Anterior cingulate cortex (tissue), 58 donors: Measurements from ENCODE around the gene RPS6KL1.

Experiments used
- DNase-seq, 58 donors: peaks; one replicate each; lab custom pipeline; 2025; lab: John Stamatoyannopoulos, UW

RPS6KL1 gene

DNA sequence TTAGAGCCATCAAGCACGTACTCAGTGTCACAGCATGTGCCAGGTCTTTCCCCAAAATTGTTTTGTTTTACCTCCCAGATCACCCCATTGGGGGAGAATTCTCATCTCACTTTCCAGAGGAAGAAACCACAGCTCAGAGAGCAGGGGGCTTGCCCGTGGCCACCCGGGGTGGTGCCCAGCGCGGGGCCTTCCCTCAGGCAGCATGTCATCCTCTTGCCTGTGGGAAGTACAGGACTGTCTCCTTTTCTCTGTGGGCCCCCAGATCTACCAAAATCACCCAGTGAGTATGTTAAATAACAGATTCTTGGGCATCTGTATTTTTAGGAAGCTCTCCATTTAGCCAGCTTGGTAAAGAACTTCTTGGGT, 5.9 kb downstream of the RPS6KL1 start:
- DNase-seq, result no peak

- no peak for DNase-seq
Measured at GRCh38 chr14:74915826-74916225, 7.2 kb downstream of the RPS6KL1 start.

GRCh38 chr14:74915426-74915825, 7.6 kb downstream of the RPS6KL1 start:
- DNase-seq, result no peak

- peak in 46 of 58 donors; percentile 13 to 75 (median 40) for DNase-seq
Measured at GRCh38 chr14:74913986-74914573, 9.0 kb downstream of the RPS6KL1 start.

DNA sequence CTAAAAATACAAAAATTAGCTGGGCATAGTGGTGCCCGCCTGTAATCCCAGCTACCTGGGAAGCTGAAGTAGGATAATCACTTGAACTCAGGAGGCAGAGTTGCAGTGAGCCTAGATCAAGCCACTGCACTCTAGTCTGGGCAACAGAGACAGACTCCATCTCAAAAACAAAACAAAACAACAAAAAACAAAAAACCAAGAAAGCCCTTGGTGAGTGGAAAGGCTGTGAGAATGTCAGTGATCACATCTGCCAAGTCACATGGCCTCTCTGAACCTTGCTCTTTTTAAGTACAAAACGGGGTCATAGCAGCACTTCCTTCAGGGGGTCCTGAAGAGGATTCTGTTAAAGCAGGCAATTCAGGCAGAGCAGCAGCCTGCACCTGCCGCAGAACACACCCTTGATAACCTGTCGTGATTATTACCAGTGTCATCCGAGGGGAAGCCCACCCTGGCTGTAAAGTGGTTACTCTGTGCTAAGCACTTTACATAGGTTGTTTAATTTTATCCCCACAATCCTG, 9.6 kb downstream of the RPS6KL1 start:
- no peak for DNase-seq

- no peak for DNase-seq
Measured at GRCh38 chr14:74912801-74913200, 10.3 kb downstream of the RPS6KL1 start.

GRCh38 chr14:74912111-74912510, 10.9 kb downstream of the RPS6KL1 start:
- DNase-seq, result no peak

GRCh38 chr14:74911704-74912103, 11.4 kb downstream of the RPS6KL1 start:
- no peak for DNase-seq

GRCh38 chr14:74911221-74911620, 11.8 kb downstream of the RPS6KL1 start:
- DNase-seq, result no peak

DNA sequence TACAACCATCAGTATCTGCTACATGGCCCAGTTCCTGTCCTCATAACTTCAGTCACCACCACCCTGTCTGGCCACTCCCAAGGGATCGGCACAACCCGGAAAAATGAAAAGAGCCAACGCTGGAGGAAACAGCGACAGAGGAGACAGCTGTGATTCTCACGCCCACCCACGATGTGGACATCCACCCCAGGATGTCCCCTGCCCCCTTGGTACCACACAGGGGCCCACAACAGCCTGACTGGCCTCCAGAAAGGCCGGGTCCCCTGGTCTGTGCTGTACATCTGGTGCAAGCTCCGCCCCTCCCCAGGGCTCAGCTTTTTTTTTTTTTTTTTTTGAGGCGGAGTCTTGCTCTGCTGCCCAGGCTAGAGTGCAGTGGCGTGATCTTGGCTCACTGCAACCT, 12.5 kb downstream of the RPS6KL1 start:
- DNase-seq, result no peak

DNA sequence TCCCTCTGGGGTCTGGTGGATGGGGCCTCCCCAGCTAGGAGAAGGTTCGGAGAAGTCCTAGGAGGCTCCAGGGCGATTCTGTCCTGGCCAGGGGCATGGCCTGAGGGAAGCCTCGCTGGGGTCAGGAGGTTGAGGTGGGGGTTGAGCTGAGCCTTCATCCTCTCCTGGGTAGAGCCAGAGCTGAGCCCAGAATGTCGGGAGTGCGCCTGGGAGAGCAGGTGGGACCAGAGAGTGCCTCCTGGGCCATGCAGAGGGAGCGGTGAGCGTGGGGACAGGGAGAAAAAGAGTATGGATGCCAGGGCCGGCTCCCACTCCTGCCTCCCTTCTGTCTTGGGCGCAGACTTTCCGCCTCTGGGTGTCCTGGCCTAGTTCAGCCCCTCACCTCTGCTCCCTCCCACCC, 13.1 kb downstream of the RPS6KL1 start:
- DNase-seq, result no peak

- DNase-seq, result no peak
Measured at GRCh38 chr14:74909501-74909900, 13.6 kb downstream of the RPS6KL1 start.

DNA sequence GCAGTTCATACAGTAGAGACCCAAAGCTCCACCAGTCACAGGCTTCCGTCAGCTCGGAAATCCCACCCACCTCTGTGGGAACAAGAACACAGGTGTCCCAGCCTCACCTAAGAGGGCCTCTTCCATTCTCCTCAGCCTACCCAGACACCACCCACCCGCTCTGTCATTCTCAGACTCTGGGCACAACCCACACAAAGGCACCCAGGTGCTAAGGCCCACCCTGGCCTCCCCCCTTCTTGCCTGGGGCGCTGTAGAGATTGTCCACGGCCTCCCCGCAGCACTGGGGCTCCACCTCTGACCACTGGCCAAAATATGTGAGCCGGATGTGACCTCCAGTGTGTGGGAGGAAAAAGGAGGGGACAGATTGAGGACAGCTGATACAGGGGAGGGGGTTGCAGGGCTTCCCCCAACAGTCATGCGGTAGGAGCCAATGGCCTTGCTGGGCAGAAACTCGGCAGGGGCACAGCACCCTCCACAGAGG, 14.2 kb downstream of the RPS6KL1 start:
- DNase-seq, result no peak

DNA sequence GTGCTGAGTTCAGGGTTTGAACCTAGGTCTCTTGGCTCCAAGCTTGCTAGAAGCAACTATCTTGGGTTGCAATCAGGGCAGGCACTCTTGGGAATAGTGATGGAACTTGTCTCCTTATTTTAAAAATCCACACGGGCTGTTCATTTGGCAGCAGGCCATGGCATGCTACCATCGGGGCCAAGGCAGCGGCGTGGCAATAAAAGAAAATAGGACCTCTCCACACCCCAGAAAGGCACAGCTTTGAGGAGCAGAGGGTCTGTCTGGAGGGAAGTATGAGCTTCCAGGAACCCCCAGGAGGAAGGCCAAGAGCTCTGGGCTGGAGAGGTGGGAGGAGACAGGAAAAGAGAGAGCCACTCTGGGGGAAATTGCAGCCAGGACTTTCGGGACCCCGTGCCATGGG, 15.3 kb downstream of the RPS6KL1 start:
- DNase-seq, result peak in 24 of 58 donors; percentile 9 to 64 (median 33)

GRCh38 chr14:74906925-74907521, 16.0 kb downstream of the RPS6KL1 start:
- no peak for DNase-seq

DNA sequence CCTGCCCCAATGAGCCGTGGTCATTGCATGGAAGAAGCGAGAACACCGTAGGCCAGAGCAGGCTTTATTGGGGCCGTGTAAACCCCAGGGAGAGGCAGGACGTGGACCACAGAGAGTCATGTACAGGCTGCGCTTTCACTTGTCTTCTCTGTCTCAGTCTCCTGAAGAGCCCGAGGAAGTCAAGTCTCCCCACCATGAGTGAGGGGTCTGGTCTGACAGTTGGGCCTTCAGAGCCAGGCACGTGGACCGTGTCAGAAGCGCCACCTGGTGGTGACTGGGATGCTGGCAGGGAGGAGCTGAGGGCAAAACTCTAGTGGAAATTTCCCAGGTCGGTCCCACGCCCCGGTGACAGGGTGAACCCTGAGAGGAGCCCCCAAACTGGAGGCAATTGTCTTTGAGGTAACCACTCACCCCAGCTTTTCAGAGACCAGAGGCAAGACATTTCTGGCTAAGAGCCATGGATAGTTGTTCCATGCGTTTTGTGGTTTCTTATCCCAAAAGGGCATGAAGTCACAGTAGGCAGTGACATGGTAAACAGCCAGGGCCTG, 17.4 kb downstream of the RPS6KL1 start:
- DNase-seq, result peak in 46 of 58 donors; percentile 9 to 83 (median 40)

GRCh38 chr14:74904635-74905503, 18.2 kb downstream of the RPS6KL1 start:
- no peak for DNase-seq

DNA sequence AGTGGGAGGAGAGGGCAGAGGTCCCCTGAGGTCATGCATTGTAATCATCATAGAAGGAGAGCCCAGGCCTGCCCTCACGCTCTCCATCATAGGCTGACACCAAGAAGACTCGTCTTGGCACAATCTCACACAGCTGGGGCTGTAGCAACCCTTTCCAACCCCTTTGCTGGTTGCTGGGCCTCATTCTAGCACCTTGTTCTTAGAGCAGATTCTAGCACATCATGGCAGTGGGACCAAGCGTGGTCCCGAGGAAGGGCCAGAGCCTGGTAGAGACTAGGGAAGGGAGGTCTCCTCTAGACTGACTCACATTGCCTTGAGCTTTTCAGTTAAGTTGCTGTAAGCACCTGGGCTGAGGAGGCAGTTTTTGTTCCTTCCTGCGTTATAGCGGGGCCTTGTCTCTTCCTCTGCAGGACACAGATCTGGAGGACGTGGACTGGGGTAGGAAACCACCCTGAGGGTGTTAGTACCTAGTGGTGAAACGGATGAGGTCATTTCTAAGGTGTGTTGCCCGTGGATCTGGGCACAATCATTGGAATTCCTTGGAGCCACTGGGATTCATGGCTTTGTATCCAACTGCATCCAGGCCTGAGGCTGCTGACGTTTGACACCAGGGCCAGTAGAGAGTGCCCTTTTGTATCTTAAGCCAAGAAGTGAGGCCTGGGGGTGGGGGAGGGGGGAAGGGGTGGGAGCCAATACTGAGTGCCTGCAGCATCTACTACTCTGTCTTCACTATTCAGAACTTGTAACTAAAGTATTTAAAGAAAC, 19.9 kb downstream of the RPS6KL1 start:
- peak in 1 of 58 donors; percentile 22 for DNase-seq

- no peak for DNase-seq
Measured at GRCh38 chr14:74898694-74899093, 24.4 kb downstream of the RPS6KL1 start.

DNA sequence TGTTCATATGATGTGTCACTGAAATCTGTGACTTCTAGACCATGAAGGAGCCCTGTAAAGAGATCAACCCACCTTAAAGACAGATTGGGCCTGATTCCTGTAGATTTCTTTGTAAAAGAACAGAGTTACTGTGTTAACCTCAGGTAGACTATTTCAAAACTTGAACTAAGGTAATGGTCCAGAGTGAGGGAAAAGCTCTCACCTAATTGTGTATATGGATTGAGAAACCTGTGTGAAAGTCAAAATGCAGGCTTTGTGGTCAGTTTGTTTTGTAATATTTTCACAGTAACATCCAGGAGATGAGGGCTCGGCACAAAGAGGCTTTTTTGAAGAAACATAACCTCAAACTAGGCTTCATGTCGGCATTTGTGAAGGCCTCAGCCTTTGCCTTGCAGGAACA, 25.0 kb downstream of the RPS6KL1 start:
- DNase-seq, result no peak
